ENCODE measurements around the gene LRRTM3.

DNA sequence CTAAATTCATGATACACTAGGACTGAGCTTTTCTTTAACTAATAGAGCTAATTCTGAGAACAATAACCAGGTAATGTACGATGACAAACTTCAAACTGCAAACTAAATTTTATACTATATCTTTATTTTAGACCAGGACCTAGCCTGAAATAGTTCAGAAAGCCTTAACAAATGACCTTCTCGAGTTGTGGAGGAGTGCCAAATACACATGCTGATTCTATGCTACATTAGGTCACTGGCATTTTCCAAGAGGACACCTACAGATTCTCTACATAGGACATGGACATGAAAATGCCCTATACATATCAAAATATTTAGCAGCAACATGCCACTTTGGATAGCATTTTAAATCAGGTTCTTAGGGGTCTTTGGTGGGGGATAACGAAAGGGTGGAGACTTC lies 44.0 kb upstream of the LRRTM3 start:
- TF ChIP-seq, protein P1, sequence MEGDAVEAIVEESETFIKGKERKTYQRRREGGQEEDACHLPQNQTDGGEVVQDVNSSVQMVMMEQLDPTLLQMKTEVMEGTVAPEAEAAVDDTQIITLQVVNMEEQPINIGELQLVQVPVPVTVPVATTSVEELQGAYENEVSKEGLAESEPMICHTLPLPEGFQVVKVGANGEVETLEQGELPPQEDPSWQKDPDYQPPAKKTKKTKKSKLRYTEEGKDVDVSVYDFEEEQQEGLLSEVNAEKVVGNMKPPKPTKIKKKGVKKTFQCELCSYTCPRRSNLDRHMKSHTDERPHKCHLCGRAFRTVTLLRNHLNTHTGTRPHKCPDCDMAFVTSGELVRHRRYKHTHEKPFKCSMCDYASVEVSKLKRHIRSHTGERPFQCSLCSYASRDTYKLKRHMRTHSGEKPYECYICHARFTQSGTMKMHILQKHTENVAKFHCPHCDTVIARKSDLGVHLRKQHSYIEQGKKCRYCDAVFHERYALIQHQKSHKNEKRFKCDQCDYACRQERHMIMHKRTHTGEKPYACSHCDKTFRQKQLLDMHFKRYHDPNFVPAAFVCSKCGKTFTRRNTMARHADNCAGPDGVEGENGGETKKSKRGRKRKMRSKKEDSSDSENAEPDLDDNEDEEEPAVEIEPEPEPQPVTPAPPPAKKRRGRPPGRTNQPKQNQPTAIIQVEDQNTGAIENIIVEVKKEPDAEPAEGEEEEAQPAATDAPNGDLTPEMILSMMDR (IDR thresholded peaks at IDR 0.05) = no peak
- no peak for TF ChIP-seq POLR2A (IDR thresholded peaks at IDR 0.05)

All from heart left ventricle (tissue), 13 donors.